Endothelial cell of hepatic sinusoid (primary cell): ENCODE measurements around the gene MLEC.
"Not testable (repeated sequence)": the region's sequence is repeated elsewhere in the genome, so short reads cannot be mapped to it uniquely, and the experiment has no call there.

Source experiments
- in situ Hi-C: cut with HindIII; loops from 2 replicates; pipeline ENCODE4 v1.10.0; 2017; ENCODE audit warnings: low sequenced_read_pairs

Gene MLEC

GRCh38 chr12:120719496-120720233 is 32.7 kb downstream of the MLEC start:
- in situ Hi-C loops, result loop anchor here (10.0 kb wide), 1 partner anchor 135 kb away; the partner anchor contains the start of gene POP5

GRCh38 chr12:120720234-120720986 is 33.5 kb downstream of the MLEC start:
- in situ Hi-C loops, result loop anchor here (10.0 kb wide), 1 partner anchor 136 kb away; the partner anchor contains the start of gene POP5

GRCh38 chr12:120720987-120721801 is 34.2 kb downstream of the MLEC start:
- in situ Hi-C loops, result loop anchor here (10.0 kb wide), 1 partner anchor 136 kb away; the partner anchor contains the start of gene POP5

GRCh38 chr12:120721866-120722265 is 34.9 kb downstream of the MLEC start:
- in situ Hi-C loops, result loop anchor here (10.0 kb wide), 1 partner anchor 137 kb away; the partner anchor contains the start of gene POP5

GRCh38 chr12:120722784-120723183 is 35.8 kb downstream of the MLEC start:
- in situ Hi-C loops, result loop anchor here (10.0 kb wide), 1 partner anchor 138 kb away; the partner anchor contains the start of gene POP5

- in situ Hi-C loops, result loop anchor here (5.0 to 10.0 kb wide), 2 partner anchors 77 to 140 kb away; partner anchors contain the start of gene POP5
Observed at GRCh38 chr12:120724720-120725119, 37.8 kb downstream of the MLEC start.

- in situ Hi-C loops, result loop anchor here (5.0 to 10.0 kb wide), 2 partner anchors 78 to 140 kb away; partner anchors contain the start of gene POP5
Observed at GRCh38 chr12:120725151-120725658, 38.3 kb downstream of the MLEC start.

- in situ Hi-C loops, result loop anchor here (5.0 to 10.0 kb wide), 2 partner anchors 79 to 141 kb away; partner anchors contain the start of gene POP5
Observed at GRCh38 chr12:120725659-120726509, 38.9 kb downstream of the MLEC start, which contains the start of gene ACADS. TSS of gene ACADS (plus strand) at chr12:120725826. CDS start at chr12:120725886, 60 bp downstream.

- in situ Hi-C loops, result loop anchor here (5.0 to 10.0 kb wide), 2 partner anchors 79 to 142 kb away; partner anchors contain the start of gene POP5
Observed at GRCh38 chr12:120726510-120726793, 39.5 kb downstream of the MLEC start.

- in situ Hi-C loops, result loop anchor here (5.0 to 10.0 kb wide), 2 partner anchors 80 to 142 kb away; partner anchors contain the start of gene POP5
Observed at GRCh38 chr12:120726961-120727360, 40.0 kb downstream of the MLEC start.

- in situ Hi-C loops, result not testable (repeated sequence)
Observed at GRCh38 chr12:120732198-120732597, 45.2 kb downstream of the MLEC start.

- in situ Hi-C loops, result no loop called here
Observed at GRCh38 chr12:120733574-120733973, 46.6 kb downstream of the MLEC start.

- in situ Hi-C loops, result no loop called here
Observed at GRCh38 chr12:120734210-120734609, 47.3 kb downstream of the MLEC start.

GRCh38 chr12:120735181-120735580 is 48.2 kb downstream of the MLEC start:
- in situ Hi-C loops, result no loop called here

GRCh38 chr12:120736404-120737331 is 49.7 kb downstream of the MLEC start:
- in situ Hi-C loops, result no loop called here

- in situ Hi-C loops, result no loop called here
Observed at GRCh38 chr12:120737557-120738251, 50.8 kb downstream of the MLEC start.

- in situ Hi-C loops, result no loop called here
Observed at GRCh38 chr12:120738252-120739030, 51.5 kb downstream of the MLEC start.
